DMS153 (cell line): ENCODE measurements around the gene KHNYN.

Source experiments
- DNase-seq: peaks from one replicate; lab custom pipeline; 2025; lab: John Stamatoyannopoulos, UW

Gene KHNYN

DNA sequence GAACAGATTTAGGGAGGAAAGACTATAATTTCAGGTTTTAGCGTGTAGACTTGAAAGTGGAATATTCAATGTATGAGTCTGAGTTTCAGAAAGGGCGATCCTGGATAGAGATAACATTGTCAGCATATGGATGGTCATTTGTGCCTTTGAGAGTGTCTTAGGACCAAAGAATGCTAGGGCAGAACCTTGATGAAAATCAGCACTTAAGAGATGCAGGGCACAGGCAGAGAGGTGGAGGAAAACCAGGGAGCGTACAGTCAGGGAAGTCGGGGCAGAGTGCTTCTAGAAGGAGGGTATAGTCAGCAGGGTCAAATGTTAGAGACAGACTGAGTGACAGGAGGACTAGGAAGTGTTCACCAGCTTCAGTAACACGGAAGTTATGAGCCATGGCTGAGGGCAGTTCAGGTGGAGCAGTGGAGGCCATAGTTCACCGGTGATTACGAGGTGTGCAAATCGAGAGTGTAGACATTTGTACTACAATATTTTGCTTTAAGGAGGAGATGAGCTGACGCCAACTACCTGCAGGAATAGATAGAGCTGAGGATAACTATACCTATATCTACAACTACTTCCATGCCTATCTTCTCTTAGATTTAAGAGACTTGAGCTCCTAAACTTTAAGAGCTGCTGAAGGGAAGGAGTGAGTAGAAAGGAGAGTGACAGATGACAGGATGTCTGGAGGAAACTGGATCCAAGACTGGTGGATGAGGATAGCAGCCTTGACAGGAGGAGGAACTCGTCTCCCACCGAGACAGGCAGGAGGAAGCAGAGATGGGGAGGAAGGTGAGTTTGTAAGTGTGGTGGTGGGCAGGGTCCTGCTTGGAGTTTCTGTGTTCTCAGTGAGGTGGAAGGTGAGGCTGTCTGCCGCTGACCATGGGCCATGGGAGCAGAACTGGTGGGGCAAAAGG lies 6.8 kb upstream of the KHNYN start:
- DNase-seq: no peak

DNA sequence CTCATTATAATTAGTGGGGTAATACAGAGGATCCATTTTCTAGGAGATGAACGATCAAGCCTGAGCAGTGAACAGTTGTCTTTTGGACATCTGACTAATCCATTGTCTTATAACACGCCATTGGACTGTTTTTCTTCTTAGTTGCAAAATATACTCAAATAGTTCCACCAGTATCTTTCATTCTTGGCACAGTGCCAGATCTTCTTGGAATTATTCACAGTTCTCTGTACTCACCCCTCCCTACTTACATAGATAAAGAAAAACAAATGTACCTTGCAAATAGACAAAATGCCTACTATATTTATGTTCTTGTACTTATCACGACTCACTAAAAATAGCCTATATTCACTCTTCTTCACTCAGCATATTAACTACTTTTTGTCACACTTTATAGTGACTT lies 4.0 kb upstream of the KHNYN start:
- no peak for DNase-seq

DNA sequence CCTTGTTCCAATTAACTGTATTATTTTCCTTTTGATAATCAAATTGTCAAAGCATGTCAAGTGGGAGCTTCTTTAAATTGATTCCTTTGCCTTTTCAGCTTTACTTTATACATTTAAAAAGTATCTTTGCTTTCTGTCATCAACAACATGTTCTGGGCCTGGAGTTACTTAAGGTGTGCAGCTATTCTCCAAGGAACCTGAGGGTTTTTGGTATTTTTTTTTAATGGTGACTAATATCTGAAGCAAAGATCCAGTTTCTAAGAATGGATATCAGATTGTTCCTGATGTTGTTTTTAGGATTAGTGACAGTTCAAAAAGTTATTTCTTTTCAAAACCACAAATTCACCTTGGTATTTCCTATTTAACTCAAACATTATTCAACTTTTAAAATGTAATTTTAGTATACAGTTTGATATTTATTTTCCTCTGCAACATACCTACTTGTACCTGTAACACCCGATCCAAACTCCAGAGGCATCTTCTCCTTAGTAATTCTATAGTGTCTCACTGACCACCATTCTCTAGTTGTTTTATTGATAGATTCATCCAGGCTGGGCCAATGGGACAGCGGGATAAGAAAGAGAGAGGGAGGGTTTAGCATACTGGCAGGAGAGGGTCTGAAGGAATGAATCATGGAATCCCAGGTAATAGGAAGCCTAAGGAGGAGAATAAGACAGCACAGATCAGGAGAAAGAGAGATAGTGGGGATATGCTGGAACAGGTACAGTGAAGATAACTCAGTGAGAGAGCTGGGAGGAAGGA lies 3.4 kb upstream of the KHNYN start:
- no peak for DNase-seq

DNA sequence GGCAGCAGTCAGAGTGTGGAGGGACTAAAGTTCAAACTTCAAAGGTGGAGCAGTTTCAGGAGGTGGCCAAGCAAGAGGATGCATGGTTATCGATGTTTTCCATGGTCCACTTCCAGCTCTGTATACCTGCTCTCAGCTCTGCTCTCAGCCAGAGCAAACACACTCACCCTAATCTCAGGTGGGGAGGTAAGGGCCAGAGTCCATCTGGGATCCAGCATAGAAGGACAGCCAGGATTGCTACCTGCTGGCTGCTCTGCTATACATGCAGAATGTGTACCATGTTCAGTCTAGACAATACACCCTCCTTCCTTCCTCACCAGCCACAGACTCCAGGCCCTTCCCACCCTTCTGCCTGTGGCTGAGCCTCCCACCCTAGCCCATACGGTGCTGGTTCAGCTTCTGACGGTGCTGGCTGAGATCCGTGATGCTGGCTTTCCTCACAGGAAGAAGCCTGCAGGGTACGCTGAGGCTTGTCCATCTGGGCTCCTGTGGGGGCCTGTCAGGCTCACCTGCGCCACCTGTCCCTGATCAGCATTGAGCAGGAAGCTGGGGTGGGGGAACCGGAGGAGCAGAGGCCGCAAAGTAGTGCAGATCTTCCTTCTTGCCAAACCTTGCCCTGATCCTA lies 2.7 kb upstream of the KHNYN start:
- DNase-seq: peak; percentile 6

DNA sequence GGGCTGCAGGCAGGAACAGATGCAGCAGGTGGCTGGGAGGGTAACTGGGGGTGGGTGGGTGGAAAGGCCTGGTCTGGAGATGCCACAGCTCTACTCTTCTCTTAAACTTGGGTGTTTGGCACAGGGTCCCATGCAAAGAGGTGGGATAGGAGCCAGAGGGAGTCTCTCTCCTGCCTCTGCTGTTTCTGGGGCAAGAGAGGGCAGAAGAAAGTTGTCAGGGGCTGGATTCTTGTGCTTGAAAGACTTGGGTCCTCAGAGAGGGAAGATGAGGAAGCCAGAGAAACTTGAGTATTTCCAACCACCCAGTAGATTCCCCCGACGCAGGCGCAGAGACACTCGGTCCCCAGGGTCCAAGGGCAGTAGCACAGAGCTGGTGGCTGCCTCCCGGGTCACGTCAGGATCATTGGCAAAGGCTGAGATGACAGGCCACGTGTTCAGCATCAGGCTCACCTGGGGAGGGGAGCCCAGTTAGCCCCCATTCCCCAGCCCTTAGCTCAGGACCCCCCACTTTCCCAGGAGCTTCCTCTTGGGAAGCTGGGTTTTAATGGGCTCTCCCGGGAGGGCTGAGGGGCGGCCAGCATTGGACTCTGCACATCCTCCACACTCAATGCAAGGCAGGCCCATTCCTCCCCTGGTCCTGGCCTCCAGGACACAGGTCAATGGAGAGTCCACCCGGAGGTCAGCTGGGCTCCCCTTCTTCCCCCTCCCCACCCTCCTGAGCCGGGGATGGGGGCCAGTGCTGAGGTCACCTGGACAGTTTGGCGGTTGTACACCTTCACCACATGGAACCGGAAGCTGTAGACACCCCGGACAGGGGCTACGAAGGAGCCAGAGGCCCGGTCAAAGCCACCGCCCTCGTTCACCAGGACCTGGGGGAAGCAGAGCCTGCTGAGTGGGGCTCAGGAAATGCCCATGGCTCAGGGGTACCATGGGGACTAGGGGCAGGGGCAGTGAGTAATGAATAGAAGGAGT lies 1.9 kb upstream of the KHNYN start:
- no peak for DNase-seq

DNA sequence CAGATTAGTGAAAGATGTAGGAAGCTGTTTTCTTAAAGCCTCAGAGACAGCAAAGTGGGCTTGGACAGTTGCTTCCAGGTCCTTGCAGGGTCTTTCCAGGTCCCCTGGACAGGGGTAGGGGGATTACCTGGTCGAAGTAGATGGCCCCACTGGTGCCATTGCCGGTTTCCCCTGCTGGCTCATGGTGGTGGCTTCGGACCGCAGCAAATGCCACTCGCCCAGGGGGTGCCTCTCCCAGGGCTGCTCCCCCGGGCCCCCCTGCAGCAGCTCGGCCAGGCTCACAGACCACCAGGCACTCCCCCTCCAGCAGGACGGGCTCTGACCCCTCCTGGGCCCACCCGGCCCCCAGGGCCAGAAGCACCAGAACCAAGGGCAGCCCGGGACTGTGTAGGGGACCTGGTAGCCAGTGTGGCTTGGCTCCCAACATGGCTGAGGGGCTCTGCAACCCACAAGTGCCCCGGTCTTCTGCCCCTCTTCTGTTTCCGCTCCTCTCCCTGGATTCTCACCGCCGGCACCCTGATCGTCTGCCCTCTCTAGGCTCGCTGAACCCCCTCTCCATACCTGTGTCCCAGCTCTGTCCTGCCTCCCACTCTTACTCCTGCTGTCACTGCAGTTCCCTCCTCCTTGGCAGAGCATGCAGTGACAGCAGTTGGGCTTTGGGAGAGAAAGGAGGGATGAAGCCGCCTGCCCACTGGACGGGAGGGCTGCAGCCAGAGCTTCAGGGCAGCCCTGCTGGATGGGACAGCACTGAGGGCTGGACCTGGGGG lies 943 bp upstream of the KHNYN start:
- DNase-seq: no peak

DNA sequence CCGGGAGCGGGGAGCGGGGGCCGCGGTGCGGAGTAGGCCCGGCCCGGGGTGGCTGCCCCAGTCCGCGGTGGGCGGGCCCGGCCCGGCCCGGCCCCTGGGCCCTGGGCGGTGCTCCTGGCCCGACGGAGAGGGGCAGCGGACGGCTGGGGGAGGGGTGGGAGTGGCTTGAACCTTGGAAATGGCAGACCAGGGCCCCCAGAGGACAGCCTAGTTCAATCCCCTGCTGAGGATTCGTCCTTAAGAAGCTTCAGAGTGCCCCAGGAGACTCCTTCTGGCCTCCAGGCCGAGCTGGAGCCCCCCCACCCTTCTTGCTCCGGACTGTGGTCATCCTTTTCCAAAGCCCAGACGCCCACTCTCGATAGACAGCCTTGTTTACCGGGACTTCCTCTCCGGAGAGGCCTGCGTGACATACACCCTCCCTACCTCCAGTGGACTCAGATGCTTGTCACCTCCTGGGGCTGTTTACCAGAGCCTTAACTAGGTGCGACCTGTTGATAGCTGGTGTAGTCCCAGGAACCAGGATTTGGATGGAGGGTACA lies 458 bp downstream of the KHNYN start:
- DNase-seq: peak; percentile 11

DNA sequence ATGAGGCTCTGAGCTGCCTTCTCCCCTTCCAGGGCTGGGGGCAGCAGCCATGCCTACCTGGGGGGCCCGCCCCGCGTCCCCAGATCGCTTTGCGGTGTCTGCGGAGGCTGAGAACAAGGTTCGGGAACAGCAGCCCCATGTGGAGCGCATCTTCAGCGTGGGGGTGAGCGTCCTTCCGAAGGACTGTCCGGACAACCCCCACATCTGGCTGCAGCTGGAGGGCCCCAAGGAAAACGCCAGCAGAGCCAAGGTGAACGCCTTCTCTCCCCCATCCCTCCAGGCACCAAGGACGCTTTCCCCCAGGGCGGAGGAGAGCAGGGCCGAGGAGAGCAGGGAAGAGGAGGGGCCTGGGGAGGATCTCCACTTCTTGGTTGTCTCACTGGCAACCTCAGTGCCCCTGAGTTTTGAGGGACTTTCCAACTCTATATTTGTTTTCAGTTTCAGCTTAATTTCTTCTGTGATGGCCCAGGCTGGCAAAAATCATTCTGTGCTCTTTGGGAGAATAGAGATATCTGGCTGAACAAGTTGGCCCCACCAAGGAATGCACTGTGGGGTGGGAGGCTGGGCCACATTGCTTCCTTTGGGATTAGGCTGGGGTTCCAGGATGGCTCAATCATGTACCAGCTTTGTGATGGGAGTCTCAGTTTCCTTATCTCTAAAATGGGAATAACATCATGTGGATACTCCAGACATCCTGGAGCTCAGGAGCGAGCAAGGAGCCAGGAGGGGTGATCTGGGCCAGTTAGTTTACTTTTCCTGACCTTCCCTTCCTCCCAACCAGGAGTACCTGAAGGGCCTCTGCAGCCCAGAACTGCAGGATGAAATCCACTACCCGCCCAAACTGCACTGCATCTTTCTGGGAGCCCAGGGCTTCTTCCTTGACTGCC lies 1.2 kb downstream of the KHNYN start:
- DNase-seq: no peak

DNA sequence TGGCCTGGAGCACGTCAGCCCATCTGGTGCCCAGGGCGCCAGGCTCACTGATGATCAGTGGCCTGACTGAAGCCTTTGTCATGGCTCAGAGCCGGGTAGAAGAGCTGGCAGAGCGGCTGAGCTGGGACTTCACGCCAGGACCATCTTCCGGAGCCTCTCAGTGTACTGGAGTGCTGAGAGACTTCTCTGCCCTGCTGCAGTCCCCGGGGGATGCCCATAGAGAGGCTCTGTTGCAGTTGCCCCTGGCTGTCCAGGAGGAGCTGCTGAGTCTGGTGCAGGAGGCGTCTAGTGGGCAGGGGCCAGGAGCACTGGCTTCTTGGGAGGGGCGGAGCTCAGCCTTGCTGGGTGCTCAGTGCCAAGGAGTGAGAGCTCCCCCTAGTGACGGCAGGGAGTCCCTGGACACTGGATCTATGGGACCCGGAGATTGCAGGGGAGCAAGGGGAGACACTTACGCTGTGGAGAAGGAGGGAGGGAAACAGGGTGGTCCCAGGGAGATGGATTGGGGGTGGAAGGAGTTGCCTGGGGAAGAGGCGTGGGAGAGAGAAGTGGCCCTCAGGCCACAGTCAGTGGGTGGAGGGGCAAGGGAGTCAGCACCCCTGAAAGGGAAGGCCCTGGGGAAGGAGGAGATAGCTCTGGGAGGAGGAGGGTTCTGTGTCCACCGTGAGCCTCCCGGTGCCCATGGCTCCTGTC lies 2.0 kb downstream of the KHNYN start:
- DNase-seq: peak; percentile 62

DNA sequence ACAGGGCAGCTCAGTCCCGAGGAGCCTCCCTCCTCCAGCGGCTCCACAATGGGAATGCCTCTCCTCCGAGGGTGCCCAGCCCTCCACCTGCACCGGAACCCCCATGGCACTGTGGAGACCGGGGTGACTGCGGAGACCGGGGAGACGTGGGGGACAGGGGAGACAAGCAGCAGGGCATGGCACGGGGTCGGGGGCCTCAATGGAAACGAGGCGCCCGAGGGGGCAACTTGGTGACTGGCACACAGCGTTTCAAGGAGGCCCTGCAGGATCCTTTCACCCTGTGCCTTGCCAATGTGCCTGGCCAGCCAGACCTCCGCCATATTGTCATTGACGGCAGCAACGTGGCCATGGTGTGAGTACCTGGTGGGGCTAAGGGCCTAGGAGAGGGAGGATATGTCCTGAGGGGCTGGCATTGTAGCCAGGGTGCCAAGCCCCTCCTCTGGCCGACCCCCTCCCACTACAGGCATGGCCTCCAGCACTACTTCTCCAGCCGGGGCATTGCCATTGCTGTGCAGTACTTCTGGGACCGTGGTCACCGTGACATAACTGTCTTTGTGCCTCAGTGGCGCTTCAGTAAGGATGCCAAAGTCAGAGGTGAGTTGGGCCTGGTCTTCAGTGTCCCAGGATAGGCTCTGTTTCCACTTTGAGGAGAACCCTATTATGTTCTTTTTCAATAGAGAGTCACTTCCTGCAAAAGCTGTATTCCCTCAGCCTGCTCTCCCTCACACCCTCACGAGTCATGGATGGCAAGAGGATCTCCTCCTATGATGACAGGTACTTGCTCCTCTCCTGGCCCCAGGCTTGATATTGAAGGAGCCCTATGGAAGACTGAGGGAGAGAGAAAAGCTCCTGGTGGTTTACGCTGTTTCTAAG lies 2.7 kb downstream of the KHNYN start:
- DNase-seq: no peak

DNA sequence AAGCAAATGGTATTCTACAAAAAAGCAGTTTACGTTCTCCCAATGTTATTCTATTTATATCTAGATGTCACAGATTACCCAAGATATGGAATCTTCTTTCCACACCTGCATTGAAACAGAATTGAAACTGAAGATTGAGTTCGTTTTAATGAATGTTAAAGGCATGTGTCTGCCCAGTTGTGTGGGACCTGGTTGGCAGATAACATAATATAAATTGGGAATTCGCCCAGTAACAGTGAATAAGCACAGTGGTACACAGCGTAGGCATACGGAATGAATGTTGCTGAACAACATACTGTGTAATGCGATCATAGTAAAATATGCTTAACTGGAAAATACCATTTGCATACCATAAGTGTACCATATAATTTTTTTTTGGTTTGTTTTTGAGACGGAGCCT lies 4.3 kb downstream of the KHNYN start:
- no peak for DNase-seq

DNA sequence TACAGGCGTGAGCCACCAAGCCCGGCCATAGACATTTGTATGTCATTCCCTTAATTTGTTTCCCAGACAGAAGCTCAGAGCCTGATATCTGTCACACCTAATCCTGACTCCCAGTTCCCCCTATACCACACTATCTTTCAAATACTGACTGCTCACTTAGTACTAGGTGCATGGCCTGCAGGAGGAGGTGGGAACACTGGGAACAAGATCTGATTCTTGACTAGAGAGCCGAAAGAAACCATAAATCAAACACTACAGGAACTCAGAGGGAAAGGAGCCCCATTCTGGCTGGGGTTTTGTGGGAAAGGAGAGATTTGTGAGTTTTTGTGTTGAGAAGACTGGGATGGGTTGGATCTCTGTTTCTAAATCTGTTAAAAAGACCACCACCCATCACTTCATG lies 4.9 kb downstream of the KHNYN start:
- no peak for DNase-seq

DNA sequence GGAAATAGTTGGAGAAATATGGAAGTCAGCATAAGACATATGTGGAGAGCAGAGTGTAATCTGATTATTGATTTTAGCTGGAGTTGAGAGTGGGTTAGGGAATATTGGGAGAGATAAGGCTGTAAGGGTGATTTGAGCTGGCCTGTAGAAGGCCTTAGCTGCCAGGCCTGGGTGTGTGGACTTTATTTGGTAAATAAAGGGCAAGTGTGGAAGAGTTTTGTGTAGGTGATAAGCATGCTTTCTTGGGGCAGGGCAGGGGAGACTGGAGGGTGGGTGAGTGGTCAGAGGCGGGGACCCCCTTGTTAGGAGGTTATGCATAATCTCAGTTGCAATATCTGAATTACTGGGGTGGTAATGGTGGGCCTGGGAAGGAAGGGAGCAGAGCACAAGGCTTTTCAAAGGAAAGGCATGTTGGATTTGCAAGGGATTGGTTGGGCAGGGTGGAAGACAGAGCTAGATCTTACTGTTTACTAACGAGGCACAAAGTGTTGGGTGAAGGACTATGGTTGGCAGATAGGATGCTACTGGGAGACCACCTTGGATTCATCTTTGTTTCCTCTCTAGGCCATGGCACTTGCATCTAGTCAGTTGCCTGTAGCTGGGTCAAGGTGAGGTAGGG lies 5.5 kb downstream of the KHNYN start:
- no peak for DNase-seq

DNA sequence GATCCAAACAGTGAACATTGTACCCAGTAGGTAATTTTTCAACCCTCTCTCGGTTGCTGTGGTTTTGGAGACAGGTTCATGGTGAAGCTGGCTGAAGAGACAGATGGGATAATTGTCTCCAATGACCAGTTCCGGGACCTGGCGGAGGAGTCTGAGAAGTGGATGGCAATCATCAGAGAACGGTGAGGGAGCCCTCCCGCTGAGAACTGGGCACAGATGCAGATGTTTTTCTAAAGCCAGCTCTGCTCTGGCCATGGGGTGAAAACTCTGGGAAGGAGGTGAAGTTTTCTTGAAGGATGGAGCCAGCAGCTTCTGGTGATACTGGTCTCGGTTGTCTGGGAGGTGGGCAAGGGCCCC lies 6.2 kb downstream of the KHNYN start:
- DNase-seq: no peak

DNA sequence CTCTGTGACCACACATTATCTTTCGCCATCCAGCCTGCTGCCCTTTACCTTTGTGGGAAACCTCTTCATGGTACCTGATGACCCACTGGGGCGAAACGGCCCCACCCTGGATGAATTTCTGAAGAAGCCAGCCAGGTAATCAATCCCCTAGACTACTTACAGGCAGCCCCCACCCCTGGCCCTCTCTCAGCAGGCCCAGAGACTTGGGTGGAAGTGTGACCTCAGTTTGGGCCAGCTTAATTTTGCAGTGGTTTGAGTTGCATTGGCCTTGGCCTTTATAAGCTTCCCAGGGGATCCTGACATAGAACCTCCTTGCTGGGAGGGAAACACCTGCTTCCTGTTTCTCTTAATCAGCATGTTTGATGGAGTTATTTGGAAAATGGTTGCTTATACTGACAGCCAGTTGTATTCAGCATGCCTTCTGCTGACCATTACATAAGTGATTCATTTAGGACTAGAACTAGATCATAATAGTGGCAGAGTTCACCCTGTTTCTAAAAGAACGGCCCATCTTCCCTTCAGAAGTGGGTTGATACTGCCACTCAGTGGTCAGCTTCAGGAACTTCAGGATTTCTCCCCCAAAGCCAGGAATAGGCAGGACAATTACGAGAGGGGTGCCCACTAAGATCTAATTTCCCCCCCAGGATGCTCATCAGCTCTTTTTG lies 6.7 kb downstream of the KHNYN start:
- DNase-seq: peak; percentile 63

DNA sequence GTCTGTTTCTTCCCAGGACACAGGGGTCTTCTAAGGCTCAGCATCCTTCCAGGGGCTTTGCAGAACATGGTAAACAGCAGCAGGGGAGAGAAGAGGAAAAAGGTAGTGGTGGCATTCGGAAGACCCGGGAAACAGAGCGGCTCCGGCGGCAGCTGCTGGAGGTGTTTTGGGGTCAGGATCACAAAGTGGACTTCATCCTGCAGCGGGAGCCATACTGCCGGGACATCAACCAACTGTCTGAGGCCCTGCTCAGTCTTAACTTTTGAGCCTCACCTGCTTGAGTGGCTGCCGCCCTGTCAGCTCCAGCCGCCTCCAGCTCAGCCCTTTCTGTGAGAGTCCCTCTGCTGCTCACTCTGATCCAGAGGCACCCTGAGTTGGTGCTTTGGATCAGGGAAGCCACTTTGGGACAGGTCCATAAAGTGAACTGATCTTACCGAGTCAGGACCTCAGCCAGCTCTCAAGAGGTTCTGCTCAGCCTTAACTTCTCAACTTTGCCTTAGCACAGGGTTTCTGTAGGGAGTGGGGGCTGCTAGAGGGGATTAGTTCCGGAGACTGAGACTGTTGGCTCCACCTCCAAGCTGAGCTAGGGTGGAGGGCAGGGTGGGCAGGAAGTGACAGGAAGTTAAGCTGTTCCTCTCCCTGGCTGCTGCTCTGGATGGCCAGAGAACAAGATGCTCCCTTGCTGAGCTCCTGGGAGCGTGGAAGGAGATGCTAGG lies 7.4 kb downstream of the KHNYN start:
- DNase-seq: no peak

DNA sequence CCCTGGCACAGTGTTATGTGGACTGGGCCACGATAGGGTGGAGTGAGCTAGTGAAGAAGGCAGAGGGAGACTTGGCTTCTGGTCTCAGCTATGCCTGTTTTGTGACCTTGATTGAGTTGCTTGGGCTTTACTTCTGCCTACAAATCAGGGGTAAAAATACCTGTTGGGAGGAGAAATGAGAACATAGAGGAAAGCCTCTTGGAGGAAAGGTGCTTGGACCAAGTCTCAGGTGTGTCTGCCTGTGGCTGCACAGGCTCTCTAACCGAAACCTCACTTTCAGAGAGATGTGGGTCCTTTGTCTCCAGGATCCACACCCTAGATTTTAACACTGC lies 7.9 kb downstream of the KHNYN start:
- no peak for DNase-seq
